NCI-H82 treated with DMSO at 0.1 percent for 48 hours (cell line): ENCODE results near the gene UGGT1.
A peak's percentile ranks its signal among the peaks of the same experiment; 100 is the strongest.

Experiments
- DNase-seq: peaks from one replicate; lab custom pipeline; 2025; ENCODE audit not compliant: unreplicated experiment; lab: John Stamatoyannopoulos, UW

UGGT1 gene

GRCh38 chr2:128217671-128218070 is 126.7 kb downstream of the UGGT1 start:
- DNase-seq = no peak

- no peak for DNase-seq
Observed at GRCh38 chr2:128219891-128220290, 128.9 kb downstream of the UGGT1 start.

GRCh38 chr2:128227862-128228261 is 136.9 kb downstream of the UGGT1 start:
- DNase-seq = no peak

- no peak for DNase-seq
Observed at GRCh38 chr2:128228894-128229293, 137.9 kb downstream of the UGGT1 start.

GRCh38 chr2:128232965-128233789 is 142.2 kb downstream of the UGGT1 start:
- peak; percentile 36 for DNase-seq

- DNase-seq = no peak
Observed at GRCh38 chr2:128233790-128234395, 142.9 kb downstream of the UGGT1 start.

DNA sequence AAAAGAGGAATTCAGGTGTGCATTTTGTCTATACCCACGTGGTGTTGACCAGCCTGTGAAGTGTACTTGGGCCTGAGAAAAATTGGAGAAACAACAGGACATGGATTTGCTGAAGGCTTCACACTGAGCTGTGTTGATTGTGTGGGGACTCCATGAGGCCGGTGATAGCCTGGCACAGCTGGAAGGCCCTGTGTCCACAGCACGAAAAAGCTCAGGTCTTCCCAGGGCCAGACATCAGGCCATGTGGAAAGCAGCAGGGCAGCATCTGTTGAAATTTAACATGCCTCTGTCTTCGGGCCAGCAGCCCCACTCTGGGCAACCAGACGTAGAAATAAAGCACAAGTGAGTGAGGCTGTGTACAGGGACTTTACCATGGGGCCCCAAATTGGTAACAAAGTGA is 143.6 kb downstream of the UGGT1 start:
- no peak for DNase-seq

DNA sequence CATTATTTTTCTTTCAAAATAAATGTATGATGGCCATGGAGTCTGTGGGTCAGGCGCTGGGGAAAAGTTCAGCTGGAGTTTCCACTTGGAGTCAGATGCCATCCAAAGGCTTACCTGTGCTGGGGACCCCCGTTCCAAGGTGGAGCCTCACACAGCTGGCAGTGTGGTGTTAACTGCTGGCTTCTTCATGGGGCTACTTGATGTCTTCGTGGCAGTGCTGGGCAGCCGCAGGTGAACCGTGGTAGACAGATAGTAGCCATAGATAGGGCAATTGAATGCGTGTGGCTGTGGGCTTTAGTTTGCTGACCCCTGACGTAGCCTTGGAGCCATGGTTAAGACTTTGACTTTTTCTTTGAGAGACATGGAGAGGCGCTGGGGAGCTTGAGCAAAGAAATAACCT is 144.6 kb downstream of the UGGT1 start:
- no peak for DNase-seq

- DNase-seq = no peak
Observed at GRCh38 chr2:128236491-128237035, 145.6 kb downstream of the UGGT1 start.

GRCh38 chr2:128237081-128237534 is 146.1 kb downstream of the UGGT1 start:
- no peak for DNase-seq

GRCh38 chr2:128237911-128238697 is 147.1 kb downstream of the UGGT1 start:
- no peak for DNase-seq

DNA sequence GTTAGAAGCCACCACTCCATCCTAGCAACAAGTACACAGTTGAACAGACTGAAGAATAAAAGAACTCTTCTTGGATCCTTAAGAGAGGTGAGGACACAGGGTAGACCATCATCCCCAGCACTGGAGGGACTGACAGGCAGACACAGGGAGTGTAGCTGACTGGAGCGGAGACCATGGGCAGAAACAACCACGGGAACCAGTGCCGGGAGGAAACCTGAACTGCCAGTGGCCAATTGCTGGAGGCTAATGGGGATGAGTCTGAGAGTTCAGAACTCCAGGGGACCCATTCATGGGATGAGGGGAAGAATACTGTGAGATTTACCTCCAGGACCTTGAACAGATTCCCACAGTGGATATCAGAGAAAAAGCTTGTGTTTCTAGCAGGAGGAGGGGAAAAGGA is 150.9 kb downstream of the UGGT1 start:
- DNase-seq = no peak
